ENCODE results near the gene HDAC8.

GRCh38 chrX:72316408-72317110 is 256.1 kb downstream of the HDAC8 start:
- TF ChIP-seq REST (IDR thresholded peaks at IDR 0.05; ENCODE audit: borderline replicate concordance) (no peak), CTCF (IDR thresholded peaks at IDR 0.05; ENCODE audit: poor library complexity, severe bottlenecking) (no peak), POLR2AphosphoS5 (IDR thresholded peaks at IDR 0.05) (no peak), TAF1 (IDR thresholded peaks at IDR 0.05; ENCODE audit: low read depth) (no peak), RAD21 (conservative IDR thresholded peaks at IDR 0.05) (no peak), EP300 (conservative IDR thresholded peaks at IDR 0.05; ENCODE audit: poor library complexity, severe bottlenecking) (no peak)

Data from neural cell (in vitro differentiated cells).